ENCODE results near the gene SYT7. TPM values are rescaled to one million over a fixed set of nuclear protein-coding genes. Genes with fewer than 3 reads are reported as not detected.

Gene SYT7
- total and polyA plus RNA-seq, 2 of the 4 experiments (the other 2 are of a cell fraction): under 0.01 to 0.19 TPM

GRCh38 chr11:61503135-61503770, 77.6 kb downstream of the SYT7 start:
- Histone ChIP-seq H3K4me3 (ENCODE audit: insufficient read depth, low read depth, low read length) (no peak overlapping the region), H3K9me3 (ENCODE audit: control insufficient read depth, insufficient read depth, low read length) (no peaks in the 10 kb centered on the region; the same call in 1 of the 2 replicates), H4K91ac (ENCODE audit: insufficient read depth, low read depth, low read length) (no peak overlapping the region), H2BK5ac (ENCODE audit: low read depth, low read length, poor library complexity, severe bottlenecking) (no peak overlapping the region), H3K23ac (ENCODE audit: low read depth, low read length) (no peak overlapping the region), H3K14ac (replicated peaks; ENCODE audit: low read depth, low read length) (no peak overlapping the region), H4K8ac (ENCODE audit: low read depth in 2 of 2, low read length in 2 of 2) (no peak overlapping the region), H2BK20ac (ENCODE audit: low read depth, low read length) (no peak overlapping the region), H4K20me1 (ENCODE audit: insufficient read depth, low read length) (no peaks in the 10 kb centered on the region), H3K18ac (ENCODE audit: low read depth, low read length) (no peak overlapping the region), H3K27me3 (ENCODE audit: control insufficient read depth, insufficient read depth, low read length) (peaks cover 61% of the 10 kb centered on the region), H3K4me2 (ENCODE audit: low read depth, low read length) (no peak overlapping the region), H2AK5ac (ENCODE audit: low read depth, low read length) (no peak overlapping the region), H3K4ac (ENCODE audit: low read depth, low read length) (no peak overlapping the region), H3K56ac (ENCODE audit: extremely low read depth, insufficient read depth, low read length) (no peak overlapping the region), H3K9ac (ENCODE audit: low read depth, low read length) (no peak overlapping the region), H2AK9ac (replicated peaks; ENCODE audit: low read depth, low read length, poor library complexity) (no peak overlapping the region), H2AFZ (replicated peaks; ENCODE audit: low read length, poor library complexity) (no peak overlapping the region), H4K5ac (ENCODE audit: low read depth, low read length) (no peak overlapping the region), H3K4me1 (ENCODE audit: control insufficient read depth, insufficient read depth, low read length) (no peaks in the 10 kb centered on the region), H2BK15ac (ENCODE audit: low read depth, low read length) (no peak overlapping the region), H3K79me1 (ENCODE audit: low read depth in 1 of 2, low read length in 2 of 2) (no peaks in the 10 kb centered on the region), H3K27ac (ENCODE audit: insufficient read depth, low read length) (no peak overlapping the region), H3K36me3 (ENCODE audit: control insufficient read depth, insufficient read depth, low read length) (no peaks in the 10 kb centered on the region), H2BK120ac (ENCODE audit: low read depth, low read length) (no peak overlapping the region), H3K9me1 (ENCODE audit: insufficient read depth, low read length) (no peaks in the 10 kb centered on the region)
- no TSS peak for BruUV-seq (replicated peaks)
- dilution Hi-C loops (cut with HindIII; ENCODE audit: low sequenced_read_pairs, unreplicated experiment) (no loop called here), in situ Hi-C loops (cut with MboI; ENCODE audit: low sequenced_read_pairs) (no loop called here), intact Hi-C loops (cut with micrococcal nuclease) (no loop called here)
- POLR2A ChIA-PET (ENCODE audit: unreplicated experiment): no interaction called here
- CTCF ChIA-PET: interaction anchor here (1.2 kb wide), 2 partner anchors 13 to 14 kb away, joined by 3 read pairs; no protein-coding TSS in a partner anchor
- no peak for ATAC-seq (ENCODE audit: low read depth)
- TF ChIP-seq BHLHE40 (IDR thresholded peaks at IDR 0.05; ENCODE audit: low read depth, low read length) (no peak), CEBPB (IDR thresholded peaks at IDR 0.05; ENCODE audit: low read depth, low read length) (no peak), RFX5 (IDR thresholded peaks at IDR 0.05; ENCODE audit: low read depth, low read length) (no peak), RCOR1 (IDR thresholded peaks at IDR 0.05; ENCODE audit: insufficient replicate concordance, low read length) (no peak)
- no peak for DNase-seq
- WGBS, 2 experiments (ENCODE audit: extremely low coverage in 2 of 2, insufficient read length in 1 of 2): 61% methylated on average over 3 of the region's 8 CpGs; no CpG with 5 or more reads in 1 of the 2 experiments

Measured in IMR-90 (cell line).